ENCODE data around the gene MAP1LC3B2.

MAP1LC3B2 gene

DNA sequence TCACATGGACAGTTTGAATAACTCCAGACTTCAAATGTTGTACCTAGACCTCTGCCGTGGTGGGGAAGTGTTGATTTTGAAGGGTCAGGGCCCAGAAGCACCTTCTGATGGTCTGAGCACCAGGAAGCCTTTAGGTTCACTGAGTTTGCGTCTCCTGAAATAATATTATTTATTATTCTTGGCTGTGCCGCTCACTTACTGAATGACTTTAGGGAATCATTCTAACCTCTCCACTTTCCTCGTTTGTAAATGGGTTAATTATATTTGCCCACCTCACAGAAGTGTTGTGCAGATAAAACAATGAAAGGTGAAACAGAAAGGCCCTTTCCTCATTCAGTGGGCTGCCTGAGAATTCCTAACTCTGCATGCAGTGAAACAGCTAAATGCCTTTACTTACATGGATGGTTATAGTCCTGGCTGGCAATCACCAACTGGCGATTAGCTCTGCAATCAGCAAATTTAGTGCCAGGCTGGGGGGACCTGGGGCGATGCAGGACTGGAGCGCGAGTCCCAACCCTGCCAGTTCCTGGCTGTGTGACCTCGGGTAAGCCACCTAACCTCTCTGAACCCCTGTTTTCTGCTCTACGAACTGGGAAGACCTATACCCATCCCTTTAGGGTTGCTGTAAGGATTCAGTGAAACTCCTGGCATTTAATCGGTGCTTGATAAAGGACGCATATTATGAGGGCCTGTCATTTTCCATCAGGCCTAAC is 57.5 kb downstream of the MAP1LC3B2 start:
- DNase-seq, result no peak

DNA sequence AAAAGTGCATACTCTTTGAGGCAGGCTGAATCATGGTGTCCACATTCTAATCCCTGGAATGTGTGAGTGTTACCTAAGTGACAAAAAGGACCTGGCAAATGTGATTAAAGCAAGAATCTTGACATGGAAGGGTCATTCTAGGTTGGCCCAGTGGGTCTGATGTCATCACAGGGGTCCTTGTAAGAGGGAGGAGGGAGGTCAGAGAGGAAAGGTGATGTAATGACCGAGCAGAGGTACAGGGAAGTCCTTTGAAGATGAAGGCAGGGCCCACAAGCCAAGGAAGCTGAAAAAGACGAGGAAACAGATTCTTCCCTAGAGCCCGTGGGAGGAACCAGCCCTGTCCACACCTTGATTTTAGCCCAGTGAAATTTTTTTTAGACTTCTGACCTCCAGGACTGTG is 60.1 kb downstream of the MAP1LC3B2 start:
- no peak for DNase-seq

GRCh38 chr12:116620124-116620491 is 60.9 kb downstream of the MAP1LC3B2 start:
- no peak for DNase-seq

DNA sequence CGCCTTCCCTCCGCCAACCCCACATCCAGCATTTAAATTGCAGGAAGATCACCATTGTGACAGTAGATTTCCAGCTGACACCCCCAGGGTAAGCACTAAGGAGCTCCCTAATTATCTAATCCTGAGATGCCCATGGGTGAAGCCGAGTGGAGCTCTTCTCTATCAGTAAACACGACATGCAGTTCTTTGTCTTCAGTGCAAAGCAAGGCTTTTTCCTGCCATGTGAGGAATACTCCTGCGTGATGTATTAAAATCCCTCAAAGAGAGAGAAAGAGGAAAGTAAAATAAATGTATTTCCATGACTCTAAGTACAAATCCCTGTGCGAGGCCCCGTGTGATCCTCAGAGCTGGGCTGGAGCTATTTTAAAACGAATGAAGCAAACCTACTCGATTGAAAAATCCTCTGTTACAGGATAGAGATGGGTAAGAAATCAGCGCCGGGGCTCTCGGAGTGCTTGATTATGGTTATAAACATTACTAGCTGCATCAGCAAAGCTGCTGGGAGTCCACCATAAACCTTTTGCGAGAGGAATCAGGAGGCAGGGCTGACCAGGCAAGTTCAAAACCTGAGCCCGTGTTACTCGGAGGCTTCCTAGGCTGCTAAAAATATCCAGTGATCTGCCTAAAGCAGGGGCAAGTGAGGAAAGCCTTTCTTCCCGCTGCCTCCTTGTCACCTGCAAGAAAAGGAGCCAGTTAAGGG is 61.5 kb downstream of the MAP1LC3B2 start:
- DNase-seq, result no peak

GRCh38 chr12:116621194-116621593 is 62.0 kb downstream of the MAP1LC3B2 start:
- no peak for DNase-seq

DNA sequence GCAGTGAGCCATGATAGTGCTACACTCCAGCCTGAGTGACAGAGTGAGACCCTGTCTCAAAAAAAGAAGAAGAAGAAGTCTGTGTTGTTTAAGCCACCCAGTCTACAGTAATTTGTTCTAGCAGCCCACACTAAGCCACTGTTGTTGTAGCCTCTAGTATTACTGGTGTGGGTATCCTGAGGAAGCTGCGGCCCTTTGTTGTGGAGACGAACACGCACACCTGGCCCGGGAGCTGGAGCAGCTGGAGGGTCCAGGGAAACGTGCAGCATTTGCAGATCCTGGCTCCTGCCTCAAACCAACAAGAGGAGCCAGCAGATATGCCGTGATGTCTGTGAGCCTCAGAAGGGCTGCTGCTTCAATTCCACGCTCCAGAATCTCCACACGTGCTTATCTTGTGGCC is 65.3 kb downstream of the MAP1LC3B2 start:
- no peak for DNase-seq

DNA sequence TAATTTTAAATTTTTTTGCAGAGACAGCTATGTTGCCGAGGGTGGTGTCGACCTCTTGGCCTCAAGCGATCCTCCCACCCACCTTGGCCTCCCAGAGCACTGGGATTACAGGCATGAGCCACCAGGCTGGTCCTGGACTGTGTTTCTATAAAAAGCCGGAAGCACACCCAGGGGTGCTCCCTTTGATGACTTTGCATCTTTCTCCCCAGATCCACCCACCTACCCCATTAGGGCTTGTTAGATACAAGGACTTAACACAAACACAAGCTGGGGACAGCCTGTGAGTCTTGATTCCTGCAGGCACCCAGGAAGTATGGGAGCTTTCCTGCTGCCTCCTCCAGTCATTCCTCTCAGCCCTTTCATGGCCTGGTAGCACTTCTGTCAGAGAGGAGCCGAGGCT is 67.0 kb downstream of the MAP1LC3B2 start:
- no peak for DNase-seq

All from 8988T (cell line).